ENCODE data around the gene LRCH1.

Gene LRCH1

GRCh38 chr13:46641274-46642081 lies 88.5 kb downstream of the LRCH1 start:
- DNase-seq: no peak

- no peak for DNase-seq
Measured at GRCh38 chr13:46642254-46642653, 89.3 kb downstream of the LRCH1 start.

GRCh38 chr13:46643165-46643777 lies 90.3 kb downstream of the LRCH1 start:
- DNase-seq: no peak

- DNase-seq: no peak
Measured at GRCh38 chr13:46644816-46645215, 91.8 kb downstream of the LRCH1 start.

- DNase-seq: no peak
Measured at GRCh38 chr13:46647512-46648065, 94.6 kb downstream of the LRCH1 start.

GRCh38 chr13:46648166-46648607 lies 95.2 kb downstream of the LRCH1 start:
- no peak for DNase-seq

- DNase-seq: no peak
Measured at GRCh38 chr13:46649816-46650215, 96.8 kb downstream of the LRCH1 start.

GRCh38 chr13:46654951-46655350 lies 102.0 kb downstream of the LRCH1 start:
- no peak for DNase-seq

GRCh38 chr13:46655377-46656180 lies 102.6 kb downstream of the LRCH1 start:
- DNase-seq: no peak

GRCh38 chr13:46656786-46657185 lies 103.8 kb downstream of the LRCH1 start:
- no peak for DNase-seq

- DNase-seq: no peak
Measured at GRCh38 chr13:46659413-46660065, 106.6 kb downstream of the LRCH1 start.

- no peak for DNase-seq
Measured at GRCh38 chr13:46660416-46660815, 107.4 kb downstream of the LRCH1 start.

- DNase-seq: no peak
Measured at GRCh38 chr13:46660857-46661256, 107.9 kb downstream of the LRCH1 start.

GRCh38 chr13:46662690-46663089 lies 109.7 kb downstream of the LRCH1 start:
- no peak for DNase-seq

GRCh38 chr13:46663206-46664037 lies 110.5 kb downstream of the LRCH1 start:
- no peak for DNase-seq

GRCh38 chr13:46664195-46664594 lies 111.2 kb downstream of the LRCH1 start:
- DNase-seq: no peak

- DNase-seq: no peak
Measured at GRCh38 chr13:46665248-46665632, 112.3 kb downstream of the LRCH1 start.

GRCh38 chr13:46665633-46666482 lies 112.9 kb downstream of the LRCH1 start:
- DNase-seq: no peak

GRCh38 chr13:46666727-46667456 lies 113.9 kb downstream of the LRCH1 start:
- no peak for DNase-seq

GRCh38 chr13:46667687-46668281 lies 114.8 kb downstream of the LRCH1 start:
- no peak for DNase-seq
